ENCODE measurements around the gene MOXD1.

The MOXD1 gene

DNA sequence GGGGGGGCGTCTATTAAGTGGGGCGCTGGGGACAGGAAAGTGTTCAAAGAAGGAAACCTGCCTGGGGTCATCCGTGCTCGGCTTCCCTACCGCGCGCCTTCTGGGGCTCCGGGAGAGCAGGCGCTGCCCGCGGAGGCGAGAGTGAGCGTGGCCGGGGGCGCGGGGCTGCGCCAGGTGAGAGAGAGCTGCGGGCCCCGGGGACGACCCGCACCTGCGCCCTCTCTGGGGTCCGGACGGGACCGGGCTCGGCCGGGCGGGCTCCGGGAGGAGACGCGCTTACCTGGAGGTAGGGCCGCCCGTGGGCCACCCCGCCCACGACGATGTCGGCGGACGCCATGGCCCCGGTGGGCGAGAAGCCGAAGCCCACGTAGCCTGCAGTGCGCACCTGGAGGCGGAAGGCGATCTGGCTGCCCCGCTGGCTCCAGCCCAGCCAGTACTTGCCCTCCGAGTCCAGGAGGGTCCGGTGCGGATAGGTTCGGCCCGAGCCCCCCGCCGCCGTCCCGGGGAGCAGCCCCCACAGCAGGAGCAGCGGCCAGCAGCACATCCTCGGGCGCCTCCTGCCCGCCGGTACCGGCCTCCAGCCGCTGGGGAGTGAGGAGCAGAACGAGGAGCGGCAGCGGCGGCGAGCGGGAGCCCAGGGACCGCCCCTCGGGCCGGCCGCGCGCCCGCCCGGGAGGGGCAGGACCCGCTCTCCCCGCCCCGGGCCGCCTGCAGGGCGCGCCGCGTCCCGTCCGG lies at the start of gene MOXD1:
Gene MOXD1 (minus strand): TSS at position 593 of the 735 bp plus-strand sequence. CDS start 49 bp downstream, at position 544.
- no peak for DNase-seq

DNA sequence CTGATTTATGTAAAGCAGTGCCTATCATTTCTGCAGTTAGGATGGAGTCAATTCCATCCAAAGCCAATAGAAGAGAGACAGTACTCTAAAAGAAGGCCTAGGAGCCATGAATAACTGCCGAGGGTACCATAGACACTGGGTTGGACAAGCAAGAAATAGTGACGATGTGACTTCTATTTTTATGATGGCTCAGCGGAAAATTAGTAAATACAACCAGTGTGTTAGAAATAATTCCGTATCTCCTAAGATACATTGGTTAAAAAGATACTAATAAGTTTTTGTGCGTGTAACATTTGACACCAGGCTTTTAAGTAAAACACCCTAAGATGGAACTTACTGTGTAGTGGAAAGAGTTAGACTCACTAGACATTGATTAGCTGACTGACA lies 45.6 kb upstream of the MOXD1 start:
- DNase-seq: no peak

DNA sequence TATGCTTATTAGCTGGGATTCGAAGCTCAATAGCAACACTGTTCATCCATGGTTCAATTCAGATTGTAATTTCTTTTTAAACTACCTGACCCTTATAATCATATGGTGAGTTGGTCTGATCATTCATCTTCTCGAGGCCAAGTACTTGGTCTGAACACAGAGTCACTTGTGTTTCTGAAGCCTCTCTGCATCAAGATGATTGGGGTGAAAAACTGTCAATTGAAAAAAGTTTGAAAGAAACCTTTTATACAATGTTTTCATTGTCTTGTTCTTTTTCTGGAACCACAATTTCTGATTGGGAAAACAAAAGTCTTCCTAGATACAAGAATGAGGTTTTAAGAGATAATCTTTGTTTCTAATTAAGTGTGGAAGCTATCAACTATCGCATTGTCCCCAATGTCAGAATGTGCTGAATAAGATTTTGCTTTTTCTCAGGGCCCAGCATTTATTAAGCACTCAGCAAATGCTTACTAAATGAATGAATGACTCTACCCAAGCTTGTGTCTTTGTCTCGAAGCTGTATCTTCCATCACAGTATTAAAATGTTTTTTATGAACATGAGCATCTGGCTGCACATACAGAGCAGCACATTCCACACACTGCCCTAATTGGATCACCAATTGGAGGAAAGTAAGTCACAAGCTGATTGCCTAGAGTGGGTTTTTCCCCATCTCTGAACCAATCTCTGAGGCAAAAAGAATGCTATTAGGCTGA lies 45.0 kb upstream of the MOXD1 start:
- DNase-seq: peak; percentile 54

DNA sequence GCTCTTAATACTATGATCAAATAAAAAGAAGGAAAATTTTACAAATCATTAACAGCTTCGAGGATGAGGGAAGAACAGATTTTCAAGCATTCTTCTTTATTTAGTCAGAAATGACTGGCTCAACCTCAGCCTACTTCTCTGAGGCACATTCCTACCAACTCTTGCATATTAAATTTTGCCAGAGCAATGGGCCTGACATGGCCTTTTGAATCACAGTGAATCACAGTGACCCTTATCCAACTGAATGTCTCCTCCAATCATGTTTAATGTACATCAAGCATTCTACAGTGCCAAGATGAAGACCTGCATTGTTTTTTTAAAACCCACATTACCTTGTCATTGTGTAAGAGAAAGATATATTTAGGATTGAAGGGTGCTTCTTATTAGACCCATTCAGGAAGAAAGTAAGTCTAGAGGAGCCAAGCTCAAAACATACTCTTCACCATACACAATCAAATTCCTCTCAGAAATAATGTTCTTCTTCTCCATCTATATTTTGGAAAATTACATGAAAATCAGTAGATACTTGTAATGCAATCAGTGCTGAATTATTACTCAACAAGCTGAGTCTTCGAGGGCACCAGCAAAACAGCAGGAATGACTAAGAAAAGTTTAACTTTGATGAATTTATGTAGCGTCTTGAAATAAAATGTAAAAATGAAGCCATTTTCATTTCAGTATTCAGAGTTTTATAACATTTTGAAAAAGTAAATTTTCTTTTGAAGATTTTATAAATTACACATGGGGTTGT lies 44.1 kb upstream of the MOXD1 start:
- no peak for DNase-seq

DNA sequence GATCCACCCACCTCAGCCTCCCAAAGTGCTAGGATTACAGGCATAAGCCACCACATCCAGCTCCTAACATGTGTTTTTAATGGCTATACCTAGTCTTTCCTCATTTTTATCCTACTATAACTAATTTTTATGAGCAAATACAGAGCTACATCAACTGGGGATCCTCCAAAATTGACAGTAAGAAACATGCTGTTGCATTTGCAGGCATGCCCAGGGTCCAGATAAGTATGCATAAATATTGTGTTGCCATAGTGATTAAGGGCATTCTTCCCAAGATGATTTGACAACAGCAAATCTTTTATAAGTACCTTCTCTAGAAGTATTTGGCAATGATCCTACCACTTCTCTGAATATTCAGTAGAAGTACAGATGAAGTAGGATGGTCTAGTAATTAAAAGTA lies 41.9 kb upstream of the MOXD1 start:
- no peak for DNase-seq

DNA sequence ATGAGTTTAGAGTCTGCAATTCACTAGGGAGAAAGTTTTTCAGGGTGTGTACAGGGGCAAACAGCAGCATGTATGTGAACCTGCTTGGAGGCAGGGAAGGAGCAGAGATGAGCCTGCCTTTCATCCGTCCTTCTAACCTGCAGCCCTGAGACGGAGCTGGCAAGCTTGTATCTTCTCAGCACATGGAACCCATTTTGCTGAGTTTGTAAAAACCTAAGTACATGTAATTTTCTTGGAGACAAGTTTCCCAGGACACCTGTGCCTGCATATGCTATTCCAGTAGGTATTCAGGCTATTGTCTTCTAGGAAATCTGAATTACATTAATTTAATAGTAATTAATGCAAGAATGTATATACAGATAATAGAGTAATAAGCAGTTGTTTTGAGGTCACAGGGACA lies 28.8 kb upstream of the MOXD1 start:
- no peak for DNase-seq

DNA sequence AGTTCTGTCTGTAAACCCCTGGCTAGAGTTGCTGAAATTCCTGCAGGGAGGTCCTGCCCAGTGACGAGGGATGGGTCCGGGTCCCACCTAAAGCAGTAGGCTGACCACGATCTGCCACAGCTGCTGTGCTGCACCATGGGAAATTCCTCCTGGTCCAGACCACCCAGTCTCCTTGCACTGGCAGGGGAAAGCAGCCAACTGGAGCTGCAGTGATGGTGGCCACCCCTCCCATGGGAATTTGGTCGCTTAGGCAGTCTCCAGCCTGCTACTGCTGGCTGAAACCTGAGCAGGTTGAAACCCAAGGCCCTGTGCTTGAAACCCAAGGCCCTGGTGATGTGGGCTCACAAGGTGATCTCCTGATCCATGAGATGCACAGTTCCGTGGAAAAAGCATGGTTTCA lies 23.9 kb upstream of the MOXD1 start:
- DNase-seq: no peak

DNA sequence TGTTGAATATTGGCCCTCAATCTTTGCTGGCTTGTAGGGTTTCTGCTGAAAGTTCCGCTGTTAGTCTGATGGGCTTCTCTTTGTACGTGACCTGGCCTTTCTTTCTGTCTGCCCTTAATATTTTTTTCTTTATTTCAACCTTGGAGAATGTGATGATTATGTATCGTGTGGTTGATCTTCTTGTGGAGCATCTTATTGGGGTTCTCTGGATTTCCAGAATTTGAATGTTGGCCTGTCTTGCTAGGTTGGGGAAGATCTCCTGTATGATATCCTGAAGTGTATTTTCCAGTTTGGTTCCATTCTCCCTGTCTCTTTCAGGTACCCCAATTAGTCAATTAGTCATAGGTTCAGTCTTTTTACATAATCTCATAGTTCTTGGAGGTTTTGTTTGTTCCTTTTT lies 22.6 kb upstream of the MOXD1 start:
- DNase-seq: no peak

DNA sequence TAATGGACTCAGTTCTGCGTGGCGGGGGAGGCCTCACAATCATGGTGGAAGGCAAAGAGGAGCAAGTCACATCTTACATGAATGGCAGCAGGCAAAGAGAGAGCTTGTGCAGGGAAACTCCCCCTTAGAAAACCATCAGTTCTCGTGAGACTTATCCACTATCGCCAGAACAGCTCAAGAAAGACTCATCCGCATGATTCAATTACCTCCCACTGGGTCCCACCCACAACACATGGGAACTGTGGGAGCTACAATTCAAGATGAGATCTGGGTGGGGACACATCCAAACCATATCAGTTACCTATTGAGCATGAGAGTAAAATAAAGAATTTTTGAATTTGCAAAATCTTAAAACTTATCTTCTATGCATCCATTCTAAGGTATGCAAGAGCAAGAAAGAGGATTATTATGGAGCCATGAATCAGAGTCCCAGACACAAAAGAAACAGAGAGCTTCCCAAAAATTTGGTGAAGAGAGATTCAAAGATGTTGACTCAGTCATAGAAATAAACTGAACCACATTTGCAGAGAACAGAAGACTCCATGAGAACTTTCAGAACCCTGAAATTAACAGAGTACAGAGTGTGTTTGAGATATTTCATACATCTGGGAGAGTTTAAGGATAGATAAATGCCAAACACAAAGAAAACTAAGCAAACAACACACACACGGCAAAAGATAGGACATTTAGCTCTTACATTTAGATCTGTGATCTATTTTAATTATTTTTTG lies 17.1 kb upstream of the MOXD1 start:
- no peak for DNase-seq

DNA sequence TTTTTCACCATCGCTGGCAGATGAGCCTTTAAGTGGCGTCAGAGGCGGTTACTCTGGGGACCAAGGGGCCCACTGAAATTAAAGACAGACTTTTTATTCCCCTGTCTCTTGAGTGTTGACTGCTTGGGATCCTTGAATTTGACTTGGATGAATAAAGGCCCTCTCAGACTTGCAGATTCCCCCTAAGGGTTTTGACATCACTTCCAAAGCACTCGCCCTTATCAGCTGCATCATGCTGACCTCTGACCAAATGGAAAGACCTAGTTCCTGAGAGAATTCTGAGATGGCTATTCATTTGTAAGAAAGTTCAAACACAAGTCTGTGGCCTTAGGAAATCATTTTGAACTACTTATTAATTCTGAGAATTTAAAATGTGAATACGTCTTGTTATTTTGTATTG lies 13.5 kb upstream of the MOXD1 start:
- no peak for DNase-seq

DNA sequence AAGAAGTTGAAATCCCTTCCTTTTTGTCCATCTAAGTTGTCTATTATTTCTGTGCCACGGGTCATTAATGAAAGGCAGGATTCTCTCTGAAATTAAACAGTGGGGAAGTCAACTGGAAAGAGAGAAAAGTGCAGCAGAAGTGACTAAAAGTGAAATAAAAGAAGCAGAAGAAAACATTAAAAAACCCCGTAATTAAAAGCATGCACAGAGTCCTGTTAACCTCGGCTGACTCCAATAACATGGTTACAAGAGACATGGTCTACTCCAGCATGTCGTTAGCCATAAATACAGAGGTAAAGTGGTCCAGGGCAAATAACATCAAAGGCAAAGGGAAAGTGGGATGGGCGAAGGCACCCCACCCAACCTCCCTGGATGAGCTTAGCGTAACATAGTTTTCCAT lies 13.0 kb upstream of the MOXD1 start:
- DNase-seq: no peak

DNA sequence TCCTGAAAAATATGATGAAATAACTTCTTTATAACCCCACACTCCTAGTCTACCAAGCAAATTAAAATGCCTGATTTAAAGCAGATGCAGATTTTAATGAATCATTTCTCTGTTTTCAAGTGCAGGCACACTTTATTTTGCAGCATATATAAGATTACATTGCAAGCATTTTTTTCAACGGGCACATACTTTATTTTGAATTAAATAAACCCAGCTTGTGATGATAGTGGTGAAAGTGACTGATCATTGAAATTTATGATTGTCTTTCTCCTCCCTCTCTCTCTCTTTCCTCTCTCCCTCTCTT lies 12.2 kb upstream of the MOXD1 start:
- DNase-seq: no peak

DNA sequence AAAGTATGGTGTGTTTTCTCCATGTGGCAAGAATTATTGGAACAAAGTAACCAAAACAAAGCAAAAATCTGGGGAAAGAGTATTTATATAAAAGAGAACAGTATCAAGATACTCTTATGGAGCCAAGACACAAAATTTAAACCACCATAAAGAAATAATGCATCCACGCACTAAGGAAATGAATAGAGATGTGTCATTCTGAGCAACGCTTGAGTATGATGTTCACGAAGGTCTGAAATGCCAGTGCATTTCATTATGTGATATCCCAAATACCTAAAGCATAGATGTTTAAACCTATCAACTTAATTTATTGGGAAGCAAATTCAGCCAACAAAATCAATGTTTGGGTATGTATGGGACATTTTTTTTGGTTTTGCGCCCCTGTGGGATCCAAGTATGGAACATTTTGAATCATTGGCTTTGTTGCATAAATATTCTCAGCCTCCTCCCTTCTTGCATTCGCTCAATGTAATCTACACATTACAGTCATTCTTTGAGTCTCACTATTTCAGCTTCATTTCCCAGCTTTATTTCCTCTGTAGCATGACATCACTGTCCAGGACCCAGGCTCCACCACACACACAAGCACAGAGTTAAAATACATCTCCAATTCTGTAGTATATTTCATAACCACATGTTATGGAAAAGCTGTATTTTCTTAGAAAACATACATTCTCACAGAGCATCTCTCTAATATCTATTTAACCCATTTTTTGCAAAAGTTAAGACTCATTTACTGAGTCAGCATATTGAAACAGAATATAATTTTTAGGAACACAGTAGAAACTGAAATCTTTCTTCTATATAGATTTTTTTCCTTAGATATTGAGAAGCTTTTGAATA lies 11.6 kb upstream of the MOXD1 start:
- no peak for DNase-seq

DNA sequence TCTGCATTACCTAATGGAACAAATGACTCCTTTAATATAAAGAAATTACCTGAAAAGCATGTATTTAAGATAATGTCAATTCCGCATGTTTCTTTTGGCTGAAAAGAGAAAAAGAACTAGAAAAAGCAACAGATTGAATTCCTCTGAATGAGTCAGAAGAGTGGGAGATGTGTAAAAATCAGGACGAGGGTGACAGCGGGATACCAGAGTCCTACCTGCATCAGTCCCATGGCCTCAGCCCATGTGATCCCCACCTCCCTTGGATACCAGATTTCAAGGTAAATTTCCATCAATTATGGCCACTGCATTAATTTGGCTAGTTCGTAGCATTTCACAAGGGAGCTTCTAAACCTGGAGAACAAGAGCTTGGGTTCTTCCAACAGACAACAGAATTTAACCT lies 10.0 kb upstream of the MOXD1 start:
- no peak for DNase-seq

DNA sequence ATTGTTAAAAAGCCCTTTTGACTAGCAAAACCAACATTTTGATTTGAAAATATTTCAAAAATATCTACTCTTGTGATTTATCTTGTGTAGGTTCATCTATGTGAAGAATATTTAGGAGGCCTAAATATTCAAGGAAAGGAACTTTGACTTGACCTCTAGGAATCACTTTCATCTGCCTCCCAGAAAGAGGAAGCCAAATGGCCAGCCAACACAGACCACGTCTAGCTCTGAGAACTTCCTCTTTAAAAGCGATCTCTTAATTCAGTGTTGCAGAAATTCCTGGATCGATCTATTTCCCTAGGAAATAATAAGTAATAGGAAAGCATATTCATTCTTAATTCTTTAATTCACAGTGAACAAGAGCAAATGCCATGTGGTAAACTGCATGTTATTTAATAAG lies 9.6 kb upstream of the MOXD1 start:
- no peak for DNase-seq

DNA sequence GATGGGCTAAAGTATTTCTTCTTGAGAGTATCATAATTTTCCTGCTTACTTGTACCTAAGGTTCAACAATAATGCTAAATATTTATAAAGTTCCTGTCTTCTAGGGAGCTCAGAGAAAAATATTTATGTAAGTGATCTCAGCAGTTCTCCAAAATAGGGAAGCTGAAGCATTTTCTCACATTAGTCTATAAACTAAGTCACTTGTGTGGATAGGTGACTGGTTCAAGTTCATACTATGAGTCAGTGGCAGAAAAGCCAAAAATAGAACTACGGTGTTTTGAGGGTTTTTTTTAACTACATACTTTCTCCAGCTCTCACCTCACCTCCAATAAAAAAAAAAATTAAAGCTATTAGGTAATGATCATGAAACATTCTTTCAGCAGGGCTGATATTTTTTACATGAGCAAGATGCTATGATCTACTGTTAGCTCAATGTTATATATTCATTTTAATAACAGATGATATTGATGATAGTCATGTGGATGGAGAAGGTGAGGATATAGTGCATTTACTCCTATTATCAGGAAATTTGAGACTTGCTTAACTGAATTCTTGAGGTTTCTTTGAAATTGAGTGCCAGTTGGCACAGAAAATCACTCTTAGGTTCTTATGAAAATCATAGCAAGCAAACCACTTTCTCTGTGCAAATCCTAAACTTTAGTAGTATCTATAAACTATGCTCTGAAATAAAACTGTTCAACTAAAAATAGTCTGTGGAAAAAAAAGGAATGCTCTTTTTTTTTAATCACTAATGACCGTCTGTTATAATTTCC lies 4.1 kb upstream of the MOXD1 start:
- DNase-seq: no peak

DNA sequence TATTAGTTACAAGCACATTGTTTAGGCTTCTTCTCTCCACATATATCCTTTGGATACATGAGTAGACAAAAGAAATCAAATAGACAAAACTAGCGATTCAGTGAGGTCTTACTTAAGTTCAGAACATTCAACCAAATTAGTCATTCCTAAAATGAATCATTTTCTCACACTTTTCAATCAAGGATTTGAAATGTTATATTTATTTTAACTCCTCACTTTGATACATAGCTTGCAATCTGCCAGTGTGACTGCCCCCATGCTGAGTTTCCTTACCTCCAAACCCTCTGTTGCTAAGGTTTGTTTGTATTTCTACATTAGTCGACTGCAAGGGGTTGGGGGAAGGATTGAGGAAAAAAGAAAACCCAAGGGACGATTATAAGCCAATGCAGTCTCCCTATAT lies 3.5 kb upstream of the MOXD1 start:
- DNase-seq: no peak

DNA sequence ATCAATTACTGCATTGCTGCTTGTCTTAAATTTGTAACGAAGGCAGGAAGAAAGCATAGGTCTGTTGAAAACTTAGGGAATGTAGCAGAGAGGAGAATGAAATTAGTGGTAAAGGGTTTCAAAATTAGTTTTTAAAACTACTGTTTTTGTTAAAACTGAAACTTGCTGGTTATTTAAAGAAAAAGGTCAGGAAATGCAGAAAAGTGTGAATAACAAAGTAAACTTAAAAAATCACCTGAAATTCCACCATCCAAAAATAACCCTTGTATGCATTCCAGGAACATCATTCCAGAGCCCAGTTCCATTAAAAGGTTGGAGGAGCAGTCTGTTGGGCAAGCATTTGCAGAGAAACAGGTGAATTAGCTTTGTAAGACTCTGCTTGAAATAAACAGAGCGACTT lies 3.1 kb upstream of the MOXD1 start:
- DNase-seq: no peak

DNA sequence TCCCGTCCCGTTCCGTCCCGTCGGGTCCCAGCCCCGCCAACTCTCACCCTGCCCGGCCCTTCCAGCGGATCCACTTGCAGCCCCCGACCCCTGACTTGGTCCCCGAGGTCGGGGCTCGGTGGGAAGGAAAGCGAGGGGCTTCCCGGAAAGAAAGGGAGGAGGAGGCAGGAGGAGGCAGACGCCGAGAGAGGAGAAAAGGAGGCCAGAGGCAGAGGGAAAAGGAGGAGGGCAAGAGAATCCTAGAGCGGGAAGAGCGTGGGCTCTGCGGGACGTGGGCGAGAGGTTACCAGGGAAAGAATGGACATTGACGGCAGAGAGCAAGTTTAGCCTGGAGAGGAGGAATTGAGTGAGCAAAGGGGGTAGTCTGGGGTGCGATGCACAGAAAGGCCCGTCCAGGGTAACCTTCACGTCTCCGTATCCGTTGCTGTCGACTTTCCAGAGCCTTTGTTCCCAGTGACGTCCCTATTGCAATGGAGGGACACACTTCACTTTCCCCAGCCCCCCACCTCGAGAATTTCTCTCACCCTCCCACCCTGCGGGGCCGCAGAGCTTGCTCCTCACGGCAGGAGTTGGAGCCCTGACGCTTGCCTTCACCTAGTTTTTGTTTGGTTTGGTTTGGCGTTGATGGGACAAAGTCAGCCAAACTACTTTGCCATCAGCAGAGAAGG lies 477 bp upstream of the MOXD1 start:
- DNase-seq: no peak

DNA sequence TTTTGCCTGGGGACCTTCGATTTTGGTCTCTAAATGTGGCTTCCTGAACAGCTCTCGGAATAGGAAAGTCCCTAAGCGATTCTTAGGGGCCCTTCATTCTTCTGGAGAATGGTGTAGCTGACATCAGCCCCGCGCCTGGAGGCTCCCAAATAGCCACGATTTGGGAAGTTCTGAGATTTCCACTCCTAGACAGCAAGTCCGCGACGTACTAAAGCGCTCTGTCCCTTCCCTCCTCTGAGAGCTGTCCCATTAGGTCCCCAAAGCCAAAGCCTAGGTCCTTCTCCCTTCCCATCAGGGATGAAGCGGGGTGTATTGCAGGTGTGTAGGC lies 756 bp downstream of the MOXD1 start:
- no peak for DNase-seq

DNA sequence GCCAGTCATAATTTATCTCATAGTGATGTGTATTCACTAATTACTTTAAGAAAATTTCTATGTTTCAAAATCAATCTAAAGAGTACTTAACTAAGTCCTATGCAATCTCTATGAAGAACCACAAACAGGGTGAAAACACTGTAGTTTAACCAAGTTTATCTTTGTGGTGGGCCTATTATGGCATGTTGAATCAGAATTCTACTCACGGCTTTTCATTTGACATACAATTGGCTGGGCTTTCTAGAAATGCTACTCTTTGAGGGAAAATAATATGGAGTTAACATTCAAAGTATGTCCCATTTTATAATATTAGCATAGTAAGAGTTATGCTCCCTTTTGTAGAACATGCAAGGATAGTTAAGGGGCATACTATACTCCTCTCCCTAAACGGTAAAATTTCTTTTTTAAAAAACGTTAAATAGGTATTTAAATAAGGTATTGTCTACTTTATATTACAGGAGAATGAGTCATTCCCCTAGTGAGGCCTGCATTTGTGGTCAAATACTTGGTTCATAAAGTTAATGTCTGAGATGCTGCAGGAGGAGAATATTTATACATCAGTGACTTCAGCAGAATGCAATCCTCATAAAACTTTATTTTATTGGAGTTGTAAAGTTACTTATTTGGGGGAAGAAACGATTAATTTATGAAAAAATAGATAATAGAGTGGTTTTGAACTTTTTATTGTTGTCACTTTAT lies 1.8 kb downstream of the MOXD1 start:
- DNase-seq: no peak

Measured in NCI-H82 (cell line).